ENCODE measurements around the gene GPC3.

Gene GPC3

DNA sequence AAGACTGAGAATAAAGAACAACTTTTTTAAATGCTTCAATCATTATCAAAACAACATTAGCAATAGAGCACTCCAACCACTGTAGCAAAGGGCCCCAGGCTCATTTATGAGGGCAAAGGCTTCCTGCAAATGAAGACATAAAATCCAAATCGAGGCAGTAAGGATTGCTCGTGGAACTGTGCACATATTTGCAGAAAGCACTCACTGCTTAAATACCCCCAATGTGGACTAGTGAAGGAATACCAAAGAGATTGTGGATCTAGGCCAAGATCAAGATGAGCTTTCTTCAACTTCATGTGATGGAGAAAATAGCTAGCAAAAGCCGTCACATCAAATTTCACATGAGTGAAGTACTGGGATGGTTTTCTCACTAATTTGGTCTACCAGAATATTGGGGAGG, 35.2 kb downstream of the GPC3 start:
- TF ChIP-seq LEF1 (IDR thresholded peaks at IDR 0.05; ENCODE audit: borderline replicate concordance), result no peak
- no peak for TF ChIP-seq SUZ12 (IDR thresholded peaks at IDR 0.05)
- TF ChIP-seq SP1 (IDR thresholded peaks at IDR 0.05), result no peak
- TF ChIP-seq, protein P1, sequence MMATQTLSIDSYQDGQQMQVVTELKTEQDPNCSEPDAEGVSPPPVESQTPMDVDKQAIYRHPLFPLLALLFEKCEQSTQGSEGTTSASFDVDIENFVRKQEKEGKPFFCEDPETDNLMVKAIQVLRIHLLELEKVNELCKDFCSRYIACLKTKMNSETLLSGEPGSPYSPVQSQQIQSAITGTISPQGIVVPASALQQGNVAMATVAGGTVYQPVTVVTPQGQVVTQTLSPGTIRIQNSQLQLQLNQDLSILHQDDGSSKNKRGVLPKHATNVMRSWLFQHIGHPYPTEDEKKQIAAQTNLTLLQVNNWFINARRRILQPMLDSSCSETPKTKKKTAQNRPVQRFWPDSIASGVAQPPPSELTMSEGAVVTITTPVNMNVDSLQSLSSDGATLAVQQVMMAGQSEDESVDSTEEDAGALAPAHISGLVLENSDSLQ (IDR thresholded peaks at IDR 0.05), result no peak
- TF ChIP-seq NFRKB (IDR thresholded peaks at IDR 0.05), result no peak
- TF ChIP-seq HDGF (IDR thresholded peaks at IDR 0.05; ENCODE audit: borderline replicate concordance), result no peak
- TF ChIP-seq FOXM1 (IDR thresholded peaks at IDR 0.05; ENCODE audit: borderline replicate concordance), result no peak
- no peak for TF ChIP-seq ARNT (IDR thresholded peaks at IDR 0.05)
- TF ChIP-seq TARDBP (IDR thresholded peaks at IDR 0.05), result no peak
- no peak for TF ChIP-seq CTBP1 (IDR thresholded peaks at IDR 0.05; ENCODE audit: borderline replicate concordance)
- no peak for DNase-seq (ENCODE audit: extremely low spot score)
- CTCF ChIA-PET, result interaction anchor here (0.7 kb wide), 1 partner anchor 623 kb away, joined by 3 read pairs; no protein-coding TSS in a partner anchor
- POLR2A ChIA-PET, result no interaction called here

DNA sequence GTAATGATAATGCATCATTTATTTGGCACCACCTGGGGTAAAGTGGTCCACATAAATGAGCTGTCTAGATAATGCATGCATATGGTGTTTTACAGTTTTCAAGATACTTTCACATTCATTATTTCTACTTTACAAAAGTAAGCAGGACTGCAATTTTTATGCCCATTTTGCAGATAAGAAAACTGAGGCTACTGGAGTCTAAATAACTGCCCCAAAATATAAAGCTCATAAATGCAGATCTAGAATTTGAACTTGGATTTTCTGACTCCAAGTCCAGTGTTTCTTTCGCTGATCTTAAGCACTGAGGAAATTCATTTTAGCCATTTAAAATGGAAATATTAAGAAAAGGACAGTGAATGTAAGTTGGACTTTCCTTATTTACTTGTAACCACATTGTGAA, 36.5 kb downstream of the GPC3 start:
- no peak for DNase-seq (ENCODE audit: extremely low spot score)
- TF ChIP-seq FOXA1 (IDR thresholded peaks at IDR 0.05), result no peak
- TF ChIP-seq BHLHE40 (IDR thresholded peaks at IDR 0.05; ENCODE audit: borderline replicate concordance), result no peak
- TF ChIP-seq ELF4 (IDR thresholded peaks at IDR 0.05), result no peak
- TF ChIP-seq NFRKB (IDR thresholded peaks at IDR 0.05), result no peak
- no peak for TF ChIP-seq ARNT (IDR thresholded peaks at IDR 0.05)
- TF ChIP-seq L3MBTL2 (conservative IDR thresholded peaks at IDR 0.05), result no peak
- no peak for TF ChIP-seq TARDBP (IDR thresholded peaks at IDR 0.05)
- TF ChIP-seq ZNF384 (IDR thresholded peaks at IDR 0.05), result no peak
- TF ChIP-seq SUZ12 (IDR thresholded peaks at IDR 0.05), result no peak
- no peak for TF ChIP-seq LEF1 (IDR thresholded peaks at IDR 0.05; ENCODE audit: borderline replicate concordance)
- TF ChIP-seq FOXM1 (IDR thresholded peaks at IDR 0.05; ENCODE audit: borderline replicate concordance), result no peak
- no peak for TF ChIP-seq CTBP1 (IDR thresholded peaks at IDR 0.05; ENCODE audit: borderline replicate concordance)
- no peak for TF ChIP-seq HDGF (IDR thresholded peaks at IDR 0.05; ENCODE audit: borderline replicate concordance)
- no peak for TF ChIP-seq SP1 (IDR thresholded peaks at IDR 0.05)
- ChIA-PET POLR2A (no interaction called here), CTCF (interaction anchor here (0.6 kb wide), 1 partner anchor 14 kb away, joined by 4 read pairs; no protein-coding TSS in a partner anchor)

DNA sequence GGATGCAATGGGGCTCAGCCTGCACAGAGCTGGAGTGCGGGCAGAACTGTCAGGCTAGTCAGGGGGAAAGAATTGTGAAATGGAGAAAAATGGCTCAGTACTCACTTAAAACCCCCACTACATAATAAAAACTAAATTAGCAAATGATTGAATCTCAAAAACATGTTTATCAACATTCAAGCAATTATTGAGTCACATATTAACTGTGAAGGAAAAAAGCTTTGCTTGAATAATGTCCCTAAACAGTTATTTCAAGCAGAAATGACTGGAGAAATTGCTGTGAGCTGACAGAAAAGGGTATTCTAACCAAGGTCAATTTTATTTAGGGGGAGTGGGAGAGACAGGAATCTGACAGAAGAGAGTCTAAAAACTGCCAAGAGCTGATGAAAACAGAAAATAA, 37.4 kb downstream of the GPC3 start:
- ChIA-PET POLR2A (no interaction called here), CTCF (interaction anchor here (0.6 kb wide), 1 partner anchor 19 kb away, joined by 3 read pairs; no protein-coding TSS in a partner anchor)

DNA sequence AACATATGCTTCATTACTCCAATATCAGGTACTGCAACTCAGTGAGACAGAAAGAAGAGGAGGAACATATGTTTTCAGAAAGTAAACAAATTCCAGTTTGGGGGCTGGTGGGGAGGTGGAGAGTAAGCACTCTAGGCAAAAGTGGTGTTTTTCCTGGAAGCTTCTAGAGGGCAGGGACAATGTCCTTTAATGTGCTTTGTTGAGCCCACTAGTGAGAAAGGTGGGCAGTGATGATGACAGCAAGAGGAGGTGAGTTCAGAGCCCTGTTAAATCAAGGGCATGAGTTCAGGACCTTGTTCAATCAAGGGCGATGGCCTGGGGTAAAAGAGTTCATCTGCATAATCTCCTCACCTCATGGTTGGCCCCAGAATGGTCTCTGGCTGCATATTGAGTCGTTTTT, 38.4 kb downstream of the GPC3 start:
- DNase-seq (ENCODE audit: extremely low spot score), result no peak
- ChIA-PET CTCF (no interaction called here), POLR2A (no interaction called here)
- TF ChIP-seq FOXM1 (IDR thresholded peaks at IDR 0.05; ENCODE audit: borderline replicate concordance), result no peak
- TF ChIP-seq LEF1 (IDR thresholded peaks at IDR 0.05; ENCODE audit: borderline replicate concordance), result no peak
- no peak for TF ChIP-seq ARNT (IDR thresholded peaks at IDR 0.05)
- no peak for TF ChIP-seq ZNF384 (IDR thresholded peaks at IDR 0.05)
- no peak for TF ChIP-seq FOXK2 (IDR thresholded peaks at IDR 0.05)
- TF ChIP-seq CTBP1 (IDR thresholded peaks at IDR 0.05; ENCODE audit: borderline replicate concordance), result no peak
- TF ChIP-seq FOXA1 (IDR thresholded peaks at IDR 0.05), result no peak
- TF ChIP-seq SP1 (IDR thresholded peaks at IDR 0.05), result no peak
- TF ChIP-seq ELF4 (IDR thresholded peaks at IDR 0.05), result no peak

More for the DNA sequence above, 37.4 kb downstream of the GPC3 start:
- no peak for TF ChIP-seq ARNT (IDR thresholded peaks at IDR 0.05)
- no peak for TF ChIP-seq L3MBTL2 (conservative IDR thresholded peaks at IDR 0.05)
- TF ChIP-seq HDGF (IDR thresholded peaks at IDR 0.05; ENCODE audit: borderline replicate concordance), result no peak
- no peak for TF ChIP-seq ELF4 (IDR thresholded peaks at IDR 0.05)
- TF ChIP-seq SUZ12 (IDR thresholded peaks at IDR 0.05), result no peak
- TF ChIP-seq SP1 (IDR thresholded peaks at IDR 0.05), result no peak
- DNase-seq (ENCODE audit: extremely low spot score), result no peak

DNA sequence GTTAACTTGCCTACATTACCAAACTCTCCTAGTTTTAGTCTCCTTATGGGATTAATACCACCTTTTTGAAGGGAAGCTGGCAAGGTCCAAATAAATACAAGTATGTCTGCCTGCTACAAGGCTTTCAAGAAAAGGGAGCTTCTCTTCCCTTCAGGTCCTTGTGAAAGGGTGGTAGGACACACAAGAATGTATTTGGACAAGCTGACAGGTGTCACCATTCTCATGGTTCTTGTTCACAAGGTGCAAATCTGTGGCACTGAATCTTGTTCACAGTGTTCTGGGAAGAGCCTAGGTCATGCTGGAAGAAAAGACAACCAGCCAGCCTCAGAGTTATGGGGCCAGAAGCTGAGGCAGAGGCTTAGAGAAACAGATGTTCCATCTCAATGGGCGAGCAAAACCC, 41.9 kb downstream of the GPC3 start:
- POLR2A ChIA-PET, result no interaction called here
- CTCF ChIA-PET, result no interaction called here
- TF ChIP-seq, protein P1 (IDR thresholded peaks at IDR 0.05), result no peak
- no peak for TF ChIP-seq ARNT (IDR thresholded peaks at IDR 0.05)
- TF ChIP-seq ELF4 (IDR thresholded peaks at IDR 0.05), result no peak
- TF ChIP-seq ZNF384 (IDR thresholded peaks at IDR 0.05), result no peak
- TF ChIP-seq BHLHE40 (IDR thresholded peaks at IDR 0.05; ENCODE audit: borderline replicate concordance), result no peak
- TF ChIP-seq SP1 (IDR thresholded peaks at IDR 0.05), result no peak
- TF ChIP-seq HDGF (IDR thresholded peaks at IDR 0.05; ENCODE audit: borderline replicate concordance), result no peak
- TF ChIP-seq TARDBP (IDR thresholded peaks at IDR 0.05), result no peak
- TF ChIP-seq FOXM1 (IDR thresholded peaks at IDR 0.05; ENCODE audit: borderline replicate concordance), result no peak
- no peak for TF ChIP-seq SUZ12 (IDR thresholded peaks at IDR 0.05)
- TF ChIP-seq L3MBTL2 (conservative IDR thresholded peaks at IDR 0.05), result no peak
- no peak for TF ChIP-seq FOXK2 (IDR thresholded peaks at IDR 0.05)
- TF ChIP-seq LEF1 (IDR thresholded peaks at IDR 0.05; ENCODE audit: borderline replicate concordance), result no peak
- TF ChIP-seq FOXA1 (IDR thresholded peaks at IDR 0.05), result no peak
- no peak for TF ChIP-seq CTBP1 (IDR thresholded peaks at IDR 0.05; ENCODE audit: borderline replicate concordance)
- DNase-seq (ENCODE audit: extremely low spot score), result no peak

DNA sequence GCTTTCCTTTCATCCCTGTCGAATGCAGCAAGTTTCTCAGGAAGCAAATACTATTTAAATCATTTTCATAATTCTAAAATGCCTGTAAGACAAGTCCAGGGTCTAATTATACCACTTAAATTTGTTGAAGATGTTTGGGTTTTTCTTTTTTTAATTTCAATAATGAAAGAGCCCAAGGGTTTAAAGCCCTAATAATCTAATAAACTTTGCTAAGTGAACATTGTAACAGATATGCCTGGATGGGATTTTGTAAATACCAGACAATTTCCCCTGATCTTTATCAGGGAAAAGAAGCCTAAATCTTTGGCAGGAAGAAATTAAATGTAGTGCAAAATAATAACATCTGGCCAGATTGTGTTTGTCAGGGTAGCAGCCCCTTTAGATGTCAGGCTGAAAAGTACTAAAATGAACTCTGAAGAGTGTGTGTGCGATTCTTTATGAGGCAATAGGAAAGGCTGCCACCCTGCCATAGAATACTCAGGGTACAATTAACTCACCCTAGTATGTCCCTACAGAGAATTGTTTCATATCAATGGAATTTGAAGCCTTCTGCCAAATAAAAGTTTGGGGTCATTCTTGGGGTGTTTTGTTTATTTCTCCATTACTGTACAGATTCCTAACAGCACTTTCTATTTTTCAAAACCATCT, 45.6 kb downstream of the GPC3 start:
- TF ChIP-seq BHLHE40 (IDR thresholded peaks at IDR 0.05; ENCODE audit: borderline replicate concordance) (no peak), FOXK2 (IDR thresholded peaks at IDR 0.05) (no peak)
- CTCF ChIA-PET, result no interaction called here
- no peak for DNase-seq (ENCODE audit: extremely low spot score)
- POLR2A ChIA-PET, result no interaction called here

DNA sequence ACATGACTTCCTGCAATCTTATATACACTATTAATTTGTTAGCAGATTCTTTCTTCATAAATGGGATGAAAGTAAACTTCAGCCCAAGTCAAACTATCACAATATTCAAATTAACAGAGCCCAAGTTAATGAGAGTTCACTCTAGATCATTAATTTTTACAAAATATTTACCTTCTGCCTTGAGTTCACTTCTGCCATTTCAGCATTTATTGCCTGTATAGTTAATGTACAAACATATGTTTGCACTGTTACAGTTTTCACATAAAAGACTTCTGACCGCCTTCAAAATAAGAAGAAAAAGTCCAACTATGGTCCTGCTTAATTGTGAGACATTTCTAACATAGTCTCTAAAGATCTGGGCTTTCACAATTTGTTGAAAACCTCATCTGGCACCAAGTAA, 46.9 kb downstream of the GPC3 start:
- ChIA-PET CTCF (no interaction called here), POLR2A (no interaction called here)

More for the DNA sequence above, 46.9 kb downstream of the GPC3 start:
- no peak for DNase-seq (ENCODE audit: extremely low spot score)
- TF ChIP-seq L3MBTL2 (conservative IDR thresholded peaks at IDR 0.05), result no peak
- no peak for TF ChIP-seq ARNT (IDR thresholded peaks at IDR 0.05)
- no peak for TF ChIP-seq LEF1 (IDR thresholded peaks at IDR 0.05; ENCODE audit: borderline replicate concordance)
- TF ChIP-seq, protein P1 (IDR thresholded peaks at IDR 0.05), result no peak
- TF ChIP-seq FOXM1 (IDR thresholded peaks at IDR 0.05; ENCODE audit: borderline replicate concordance), result no peak
- no peak for TF ChIP-seq CTBP1 (IDR thresholded peaks at IDR 0.05; ENCODE audit: borderline replicate concordance)
- TF ChIP-seq NFRKB (IDR thresholded peaks at IDR 0.05), result no peak
- TF ChIP-seq ZNF384 (IDR thresholded peaks at IDR 0.05), result no peak
- TF ChIP-seq ELF4 (IDR thresholded peaks at IDR 0.05), result no peak
- TF ChIP-seq SUZ12 (IDR thresholded peaks at IDR 0.05), result no peak
- no peak for TF ChIP-seq FOXK2 (IDR thresholded peaks at IDR 0.05)
- no peak for TF ChIP-seq HDGF (IDR thresholded peaks at IDR 0.05; ENCODE audit: borderline replicate concordance)
- no peak for TF ChIP-seq SP1 (IDR thresholded peaks at IDR 0.05)
- TF ChIP-seq BHLHE40 (IDR thresholded peaks at IDR 0.05; ENCODE audit: borderline replicate concordance), result no peak
- no peak for TF ChIP-seq TARDBP (IDR thresholded peaks at IDR 0.05)
- no peak for TF ChIP-seq FOXA1 (IDR thresholded peaks at IDR 0.05)

All from HEK293T (cell line).